Gastroesophageal sphincter (tissue), 4 donors: ENCODE data around the gene HBG1. TPM values are rescaled to one million over a fixed set of nuclear protein-coding genes. Genes with fewer than 3 reads are reported as not detected.

Source experiments
- ATAC-seq: fragments of 150-250 bp; one replicate; pipeline ENCODE4 v1.9.1; 2016; ENCODE audit warnings: mild to moderate bottlenecking, moderate library complexity
- H3K27ac ChIP-seq, 4 donors: fragments of 200-600 bp; sonication (generic) in 3 of 4; 1 replicate in 3 of 4; 2 replicates in 1 of 4; pipeline ENCODE4 v1.5.1; 2016 to 2019
- H3K27me3 ChIP-seq: fragments of 200-600 bp; sonication (generic); one replicate; pipeline ENCODE4 v1.5.1; 2019
- H3K36me3 ChIP-seq, 2 donors: fragments of 200-600 bp; sonication (generic); one replicate each; pipeline ENCODE4 v1.5.1; 2019; ENCODE audit warnings: control low read depth in 1 of 2
- H3K4me1 ChIP-seq, 3 donors: fragments of 200-600 bp; sonication (generic); 1 replicate in 2 of 3; 2 replicates in 1 of 3; pipeline ENCODE4 v1.5.1; 2016 to 2019; ENCODE audit warnings: control low read depth in 2 of 3
- H3K4me3 ChIP-seq, 2 donors: fragments of 200-600 bp; sonication (generic); one replicate each; pipeline ENCODE4 v1.5.1; 2019; ENCODE audit warnings: mild to moderate bottlenecking in 1 of 2, moderate library complexity in 1 of 2
- H3K9me3 ChIP-seq, 3 donors: fragments of 200-600 bp; sonication (generic); one replicate each; pipeline ENCODE4 v1.5.1; 2017 to 2019; ENCODE audit warnings: control low read depth in 2 of 3
- CTCF ChIP-seq, 4 experiments: fragments of 200-600 bp in 2 of 4; fragments of 450-650 bp in 2 of 4; sonication (generic) in 1 of 4; IDR thresholded peaks; one replicate each; pipeline ENCODE4 v1.5.1; 2017 to 2019; ENCODE audit warnings: antibody characterized with exemption in 4 of 4, mild to moderate bottlenecking in 2 of 4, moderate library complexity in 2 of 4
- EP300 ChIP-seq: sonication (generic); formaldehyde crosslinking; IDR thresholded peaks from one replicate; pipeline ENCODE4 v1.6.1; 2017; ENCODE audit warnings: antibody characterized with exemption, mild to moderate bottlenecking
- POLR2A ChIP-seq, 2 donors: fragments of 450-650 bp; IDR thresholded peaks; one replicate each; pipeline ENCODE4 v1.6.1; 2017; ENCODE audit warnings: antibody characterized with exemption in 2 of 2, mild to moderate bottlenecking in 2 of 2, moderate library complexity in 1 of 2
- POLR2AphosphoS5 ChIP-seq: sonication (generic); formaldehyde crosslinking; IDR thresholded peaks from one replicate; pipeline ENCODE4 v1.6.1; 2017; ENCODE audit warnings: antibody characterized with exemption
- WGBS, 2 donors: methylation state at CpG; one replicate each; pipeline ENCODE4 v1.1.5; 2018; ENCODE audit warnings: low coverage in 1 of 2; 5-methylcytosine and 5-hydroxymethylcytosine counted together
- total RNA-seq, 4 donors: library from RNA; depleted of rRNA; stranded (reverse); fragments of >200 nt; gene quantifications; one replicate each; pipeline ENCODE4 v1.1.0, GENCODE V29; 2016

HBG1 gene
- total RNA-seq, 4 donors from 2014 or later: not detected

GRCh38 chr11:5235364-5236095 is 14.1 kb downstream of the HBG1 start:
- no peak for ATAC-seq
- no peaks in the 10 kb centered on the region for H3K4me1 ChIP-seq

DNA sequence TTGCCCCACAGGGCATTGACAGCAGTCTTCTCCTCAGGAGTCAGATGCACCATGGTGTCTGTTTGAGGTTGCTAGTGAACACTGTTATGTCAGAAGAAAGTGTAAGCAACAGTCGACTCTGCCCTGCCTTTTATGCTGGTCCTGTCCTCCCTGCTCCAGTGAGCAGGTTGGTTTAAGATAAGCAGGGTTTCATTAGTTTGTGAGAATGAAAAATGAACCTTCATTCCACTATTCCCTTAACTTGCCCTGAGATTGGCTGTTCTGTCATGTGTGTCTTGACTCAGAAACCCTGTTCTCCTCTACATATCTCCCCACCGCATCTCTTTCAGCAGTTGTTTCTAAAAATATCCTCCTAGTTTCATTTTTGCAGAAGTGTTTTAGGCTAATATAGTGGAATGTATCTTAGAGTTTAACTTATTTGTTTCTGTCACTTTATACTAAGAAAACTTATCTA is 15.2 kb downstream of the HBG1 start, which contains the start of gene HBD:
TSS of gene HBD (minus strand) at position 103 of the 454 bp plus-strand sequence. CDS start at position 53, 50 bp downstream.
- no peak for ATAC-seq
- Histone ChIP-seq H3K4me3 (no peak within 1 kb of the TSS), H3K27me3 (no peaks in the 10 kb centered on the region), H3K9me3 (no peaks in the 10 kb centered on the region), H3K27ac (no peak within 1 kb of the TSS), H3K36me3 (no peaks in the 10 kb centered on the region), H3K4me1 (no peaks in the 10 kb centered on the region)
- no peak for TF ChIP-seq CTCF (IDR thresholded peaks at IDR 0.05)
- no peak for TF ChIP-seq POLR2AphosphoS5
- no peak for TF ChIP-seq POLR2A (IDR thresholded peaks at IDR 0.05)
- no peak for TF ChIP-seq EP300
- WGBS, 2 donors: 11 to 13% methylated on average over 1 to 2 of the region's 2 CpGs

More at GRCh38 chr11:5235364-5236095, 14.1 kb downstream of the HBG1 start:
- no peak overlapping the region for H3K27ac ChIP-seq
- WGBS, 2 donors: 83 to 88% methylated on average over 5 of the region's 5 CpGs
- H3K36me3 ChIP-seq: no peaks in the 10 kb centered on the region
- no peaks in the 10 kb centered on the region for H3K27me3 ChIP-seq
- no peak overlapping the region for H3K4me3 ChIP-seq
- TF ChIP-seq CTCF (IDR thresholded peaks at IDR 0.05): no peak
- no peak for TF ChIP-seq EP300
- TF ChIP-seq POLR2A (IDR thresholded peaks at IDR 0.05): no peak
- no peak for TF ChIP-seq POLR2AphosphoS5
- no peaks in the 10 kb centered on the region for H3K9me3 ChIP-seq

GRCh38 chr11:5233307-5233706 is 16.4 kb downstream of the HBG1 start:
- Histone ChIP-seq H3K27ac (no peak overlapping the region), H3K27me3 (no peaks in the 10 kb centered on the region), H3K36me3 (no peaks in the 10 kb centered on the region), H3K9me3 (no peaks in the 10 kb centered on the region), H3K4me3 (no peak overlapping the region), H3K4me1 (no peaks in the 10 kb centered on the region)
- ATAC-seq: no peak
- TF ChIP-seq CTCF (IDR thresholded peaks at IDR 0.05) (no peak), EP300 (no peak), POLR2AphosphoS5 (no peak), POLR2A (IDR thresholded peaks at IDR 0.05) (no peak)
- 81 to 89% methylated on average over 1 of the region's 1 CpG for WGBS, 2 donors

DNA sequence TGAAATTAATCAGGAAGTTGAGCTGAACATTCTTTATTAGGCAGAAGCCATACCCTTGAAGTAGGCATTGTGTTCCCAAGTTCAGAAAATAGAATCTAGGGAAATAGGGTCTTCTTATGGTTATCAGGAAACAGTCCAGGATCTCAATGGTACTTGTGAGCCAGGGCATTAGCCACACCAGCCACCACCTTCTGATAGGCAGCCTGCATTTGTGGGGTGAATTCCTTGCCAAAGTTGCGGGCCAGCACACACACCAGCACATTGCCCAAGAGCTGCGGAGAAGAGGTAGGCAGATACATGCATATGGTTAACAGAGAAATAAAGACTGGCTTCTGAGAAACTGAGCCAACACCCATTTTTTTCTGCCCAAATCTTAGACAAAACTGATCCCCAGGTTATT is 16.8 kb downstream of the HBG1 start:
- TF ChIP-seq POLR2AphosphoS5: no peak
- TF ChIP-seq POLR2A (IDR thresholded peaks at IDR 0.05): no peak
- TF ChIP-seq CTCF (IDR thresholded peaks at IDR 0.05): no peak
- no peak for TF ChIP-seq EP300
- H3K4me3 ChIP-seq: no peak overlapping the region
- no peak overlapping the region for H3K27ac ChIP-seq
- H3K9me3 ChIP-seq: no peaks in the 10 kb centered on the region
- H3K36me3 ChIP-seq: no peaks in the 10 kb centered on the region
- H3K27me3 ChIP-seq: no peaks in the 10 kb centered on the region
- H3K4me1 ChIP-seq: no peaks in the 10 kb centered on the region
- no peak for ATAC-seq
- WGBS, 2 donors: 83 to 100% methylated on average over 1 to 2 of the region's 2 CpGs

DNA sequence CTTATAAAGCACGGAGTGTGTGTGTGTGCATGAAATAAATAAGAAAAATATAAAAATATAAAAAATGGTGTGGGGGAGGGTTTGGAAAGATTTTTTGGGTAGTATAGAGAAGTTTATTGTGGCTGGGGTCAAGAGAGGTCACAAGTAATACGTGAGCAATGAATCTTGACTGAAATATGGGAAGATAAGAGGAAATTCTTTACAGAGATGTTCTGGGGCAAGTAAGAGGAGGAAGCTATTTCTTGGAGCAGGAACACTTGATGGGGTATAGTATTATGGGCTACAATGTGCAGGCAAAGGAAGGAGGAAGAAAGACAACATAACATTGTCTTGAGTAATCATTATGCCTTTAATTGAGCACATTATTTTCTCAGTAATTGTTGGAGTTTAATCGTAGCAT is 17.5 kb downstream of the HBG1 start:
- no peaks in the 10 kb centered on the region for H3K36me3 ChIP-seq
- no peak overlapping the region for H3K27ac ChIP-seq
- no peaks in the 10 kb centered on the region for H3K27me3 ChIP-seq
- H3K4me1 ChIP-seq: no peaks in the 10 kb centered on the region
- no peak overlapping the region for H3K4me3 ChIP-seq
- H3K9me3 ChIP-seq: no peaks in the 10 kb centered on the region
- ATAC-seq: no peak
- 58 to 69% methylated on average over 3 of the region's 3 CpGs for WGBS, 2 donors
- no peak for TF ChIP-seq CTCF (IDR thresholded peaks at IDR 0.05)
- no peak for TF ChIP-seq EP300
- TF ChIP-seq POLR2AphosphoS5: no peak
- TF ChIP-seq POLR2A (IDR thresholded peaks at IDR 0.05): no peak
